Measurements from ENCODE around the gene SLC2A13.

- TF ChIP-seq CTCF (IDR thresholded peaks at IDR 0.05) (no peak), EP300 (IDR thresholded peaks at IDR 0.05) (no peak)
Observed at GRCh38 chr12:40123496-40123895, 17.6 kb upstream of the SLC2A13 start.
